ENCODE measurements around the gene LRRC8B. TPM values are rescaled to one million over a fixed set of nuclear protein-coding genes. Genes with fewer than 3 reads are reported as not detected.

Gene LRRC8B
- total RNA-seq, 2 donors from 2014 or later = 33.8 to 38.9 TPM

GRCh38 chr1:89557956-89558355 is 33.3 kb downstream of the LRRC8B start:
- peak overlapping the region; percentile 26 for H3K27ac Mint-ChIP-seq
- peaks cover 60% of the 10 kb centered on the region for H3K4me1 Mint-ChIP-seq (ENCODE audit: low read depth)
- H3K4me3 Mint-ChIP-seq = no peak overlapping the region
- H3K27me3 Mint-ChIP-seq (ENCODE audit: low read depth) = no peaks in the 10 kb centered on the region
- peaks cover 34 to 63% of the 10 kb centered on the region in 2 donors for H3K36me3 Mint-ChIP-seq (ENCODE audit: insufficient read depth in 2 of 2)
- no peak for DNase-seq
- H3K9me3 Mint-ChIP-seq = peaks cover 4 to 8% of the 10 kb centered on the region in 2 donors
- ATAC-seq (replicated peaks in 1 of 2) = peak; percentile 69 to 81

DNA sequence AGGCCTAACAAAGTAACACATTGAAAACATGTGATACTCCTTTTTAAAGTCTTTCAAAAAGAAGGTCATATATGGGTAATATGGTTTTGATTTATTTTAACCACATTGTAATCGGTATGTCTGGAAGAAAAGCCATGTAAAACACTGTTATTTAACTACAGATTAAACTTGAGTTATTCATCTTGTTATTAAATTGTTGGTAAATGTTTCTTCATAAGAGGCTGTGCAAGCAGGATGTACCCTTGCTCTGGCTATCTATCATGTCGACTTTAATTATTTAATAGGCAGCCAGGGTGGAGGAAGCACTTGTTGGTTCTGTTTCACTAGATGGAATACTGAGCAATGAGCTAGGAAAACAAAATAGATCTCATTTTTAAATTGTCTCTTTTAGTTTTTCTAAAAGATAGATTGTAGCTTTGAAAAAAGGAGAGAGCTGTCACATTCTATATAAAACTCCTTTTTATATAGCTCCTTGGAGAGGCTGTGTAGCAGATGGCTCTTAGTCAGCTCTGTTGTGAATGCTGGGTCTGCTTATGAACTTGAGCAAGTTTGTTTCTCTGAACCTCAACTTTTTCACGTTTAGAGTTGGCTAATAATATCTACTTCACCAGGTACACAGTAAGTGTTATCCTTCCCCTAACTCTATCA is 39.5 kb downstream of the LRRC8B start:
- Mint-ChIP-seq H3K36me3 (ENCODE audit: insufficient read depth in 2 of 2) (peaks cover 13 to 33% of the 10 kb centered on the region in 2 donors), H3K4me1 (ENCODE audit: low read depth) (peaks cover 45% of the 10 kb centered on the region), H3K9me3 (peaks cover 2% of the 10 kb centered on the region in 2 donors), H3K27me3 (ENCODE audit: low read depth) (no peaks in the 10 kb centered on the region), H3K4me3 (no peak overlapping the region), H3K27ac (no peak overlapping the region)
- DNase-seq (no peak), ATAC-seq (replicated peaks in 1 of 2) (no peak)

GRCh38 chr1:89565521-89565920 is 40.9 kb downstream of the LRRC8B start:
- no peak for DNase-seq
- H3K9me3 Mint-ChIP-seq = no peaks in the 10 kb centered on the region
- no peak overlapping the region for H3K27ac Mint-ChIP-seq
- H3K36me3 Mint-ChIP-seq (ENCODE audit: insufficient read depth in 2 of 2) = peaks cover 14 to 39% of the 10 kb centered on the region in 2 donors
- no peak for ATAC-seq (replicated peaks in 1 of 2)
- H3K4me1 Mint-ChIP-seq (ENCODE audit: low read depth) = peaks cover 47% of the 10 kb centered on the region
- H3K4me3 Mint-ChIP-seq = no peak overlapping the region
- no peaks in the 10 kb centered on the region for H3K27me3 Mint-ChIP-seq (ENCODE audit: low read depth)

DNA sequence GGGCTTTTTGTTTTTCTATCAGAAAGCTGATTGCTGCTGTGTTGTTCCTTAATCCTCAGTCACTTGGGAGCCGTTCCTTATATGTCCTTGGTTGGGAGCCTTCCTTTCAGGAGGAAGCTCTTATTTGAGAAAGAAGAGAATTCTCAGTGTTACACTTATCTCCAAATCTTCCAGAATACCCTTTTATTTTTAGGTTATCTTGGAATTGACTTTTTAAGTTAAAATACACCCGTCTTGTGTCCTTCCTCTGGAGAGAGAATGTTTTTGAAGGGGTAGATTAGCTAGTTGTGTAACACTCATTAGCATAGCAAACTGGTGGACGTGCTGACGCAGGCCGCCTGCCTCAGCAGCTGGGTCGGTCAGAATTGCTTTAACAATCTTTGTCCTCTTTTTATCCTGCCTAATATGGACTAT is 42.1 kb downstream of the LRRC8B start:
- Mint-ChIP-seq H3K27ac (no peak overlapping the region), H3K4me3 (no peak overlapping the region), H3K9me3 (peaks cover 0 to 3% of the 10 kb centered on the region in 2 donors)

GRCh38 chr1:89567797-89568196 is 43.2 kb downstream of the LRRC8B start:
- Mint-ChIP-seq H3K36me3 (ENCODE audit: insufficient read depth in 2 of 2) (peaks cover 17 to 47% of the 10 kb centered on the region in 2 donors), H3K9me3 (peaks cover 0 to 3% of the 10 kb centered on the region in 2 donors)
- no peak for ATAC-seq (replicated peaks in 1 of 2)

More for the DNA sequence above, 42.1 kb downstream of the LRRC8B start:
- Mint-ChIP-seq H3K36me3 (ENCODE audit: insufficient read depth in 2 of 2) (peaks cover 17 to 48% of the 10 kb centered on the region in 2 donors), H3K4me1 (ENCODE audit: low read depth) (peaks cover 57% of the 10 kb centered on the region), H3K27me3 (ENCODE audit: low read depth) (no peaks in the 10 kb centered on the region)
- ATAC-seq (replicated peaks in 1 of 2) (no peak), DNase-seq (no peak)

GRCh38 chr1:89573410-89573809 is 48.8 kb downstream of the LRRC8B start:
- peaks cover 0 to 3% of the 10 kb centered on the region in 2 donors for H3K9me3 Mint-ChIP-seq
- DNase-seq = no peak
- H3K4me1 Mint-ChIP-seq (ENCODE audit: low read depth) = peaks cover 22% of the 10 kb centered on the region
- no peak for ATAC-seq (replicated peaks in 1 of 2)
- H3K36me3 Mint-ChIP-seq (ENCODE audit: insufficient read depth in 2 of 2) = peaks cover 24 to 54% of the 10 kb centered on the region in 2 donors
- H3K27ac Mint-ChIP-seq = peak overlapping the region; percentile 70
- H3K27me3 Mint-ChIP-seq (ENCODE audit: low read depth) = no peaks in the 10 kb centered on the region
- no peak overlapping the region for H3K4me3 Mint-ChIP-seq

More at GRCh38 chr1:89567797-89568196, 43.2 kb downstream of the LRRC8B start:
- H3K4me3 Mint-ChIP-seq = no peak overlapping the region
- peaks cover 55% of the 10 kb centered on the region for H3K4me1 Mint-ChIP-seq (ENCODE audit: low read depth)
- H3K27ac Mint-ChIP-seq = peak overlapping the region; percentile 15
- no peak for DNase-seq
- no peaks in the 10 kb centered on the region for H3K27me3 Mint-ChIP-seq (ENCODE audit: low read depth)

- DNase-seq (no peak), ATAC-seq (replicated peaks in 1 of 2) (no peak)
- peaks cover 19 to 50% of the 10 kb centered on the region in 2 donors for H3K36me3 Mint-ChIP-seq (ENCODE audit: insufficient read depth in 2 of 2)
- no peak overlapping the region for H3K4me3 Mint-ChIP-seq
- H3K27ac Mint-ChIP-seq = peak overlapping the region; percentile 70
- H3K9me3 Mint-ChIP-seq = peaks cover 0 to 3% of the 10 kb centered on the region in 2 donors
- no peaks in the 10 kb centered on the region for H3K27me3 Mint-ChIP-seq (ENCODE audit: low read depth)
- H3K4me1 Mint-ChIP-seq (ENCODE audit: low read depth) = peaks cover 22% of the 10 kb centered on the region
Measured at GRCh38 chr1:89574621-89575020, 50.0 kb downstream of the LRRC8B start.

DNA sequence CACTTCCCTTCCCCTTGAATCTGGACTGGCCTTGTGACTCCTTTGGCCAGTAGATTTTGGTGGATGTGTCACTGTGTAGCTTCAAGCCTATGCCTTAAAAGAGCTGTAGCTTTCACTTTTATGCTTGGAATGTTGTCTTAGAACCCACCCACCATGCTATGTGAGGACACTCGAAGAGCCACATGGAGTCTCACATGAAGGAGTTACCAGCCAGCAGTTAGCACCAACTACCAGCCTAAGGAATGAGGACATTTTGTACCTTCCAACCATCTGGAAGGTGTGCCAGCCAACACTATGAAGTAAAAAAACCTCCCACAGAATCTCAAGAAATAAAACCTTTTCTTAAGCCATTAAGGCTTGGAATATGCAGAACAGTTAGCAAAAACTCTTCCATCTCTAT is 50.6 kb downstream of the LRRC8B start:
- H3K36me3 Mint-ChIP-seq (ENCODE audit: insufficient read depth in 2 of 2) = peaks cover 21 to 47% of the 10 kb centered on the region in 2 donors
- H3K27me3 Mint-ChIP-seq (ENCODE audit: low read depth) = no peaks in the 10 kb centered on the region
- ATAC-seq (replicated peaks in 1 of 2) = no peak
- DNase-seq = no peak
- no peak overlapping the region for H3K4me3 Mint-ChIP-seq
- peaks cover 0 to 3% of the 10 kb centered on the region in 2 donors for H3K9me3 Mint-ChIP-seq
- peaks cover 28% of the 10 kb centered on the region for H3K4me1 Mint-ChIP-seq (ENCODE audit: low read depth)
- H3K27ac Mint-ChIP-seq = no peak overlapping the region

GRCh38 chr1:89576013-89576412 is 51.4 kb downstream of the LRRC8B start:
- Mint-ChIP-seq H3K9me3 (no peaks in the 10 kb centered on the region), H3K27ac (no peak overlapping the region), H3K36me3 (ENCODE audit: insufficient read depth in 2 of 2) (peaks cover 21 to 45% of the 10 kb centered on the region in 2 donors), H3K4me1 (ENCODE audit: low read depth) (peaks cover 30% of the 10 kb centered on the region), H3K27me3 (ENCODE audit: low read depth) (no peaks in the 10 kb centered on the region), H3K4me3 (no peak overlapping the region)
- DNase-seq (no peak), ATAC-seq (replicated peaks in 1 of 2) (no peak)

DNA sequence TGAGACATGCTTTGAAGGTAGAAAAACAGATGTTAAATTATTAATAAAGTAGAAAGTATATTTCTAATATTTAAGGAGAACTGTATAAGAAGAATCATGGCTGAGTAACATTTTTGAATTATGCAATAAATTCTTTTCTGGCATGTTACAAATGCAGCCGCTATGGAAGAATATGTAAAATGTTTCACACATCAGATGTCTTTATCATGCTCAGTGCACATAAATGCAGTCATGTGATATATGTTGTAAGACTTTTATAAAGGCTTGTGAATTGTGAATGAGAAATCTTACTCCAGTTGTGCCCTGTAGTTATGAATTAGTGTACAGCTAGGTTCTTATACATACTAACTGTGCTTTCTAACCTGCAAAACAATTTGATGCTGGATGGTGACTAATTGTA is 53.5 kb downstream of the LRRC8B start:
- Mint-ChIP-seq H3K27ac (no peak overlapping the region), H3K9me3 (no peaks in the 10 kb centered on the region), H3K4me1 (ENCODE audit: low read depth) (peaks cover 30% of the 10 kb centered on the region), H3K27me3 (ENCODE audit: low read depth) (no peaks in the 10 kb centered on the region), H3K4me3 (no peak overlapping the region), H3K36me3 (ENCODE audit: insufficient read depth in 2 of 2) (peaks cover 21 to 48% of the 10 kb centered on the region in 2 donors)
- DNase-seq (no peak), ATAC-seq (replicated peaks in 1 of 2) (no peak)

DNA sequence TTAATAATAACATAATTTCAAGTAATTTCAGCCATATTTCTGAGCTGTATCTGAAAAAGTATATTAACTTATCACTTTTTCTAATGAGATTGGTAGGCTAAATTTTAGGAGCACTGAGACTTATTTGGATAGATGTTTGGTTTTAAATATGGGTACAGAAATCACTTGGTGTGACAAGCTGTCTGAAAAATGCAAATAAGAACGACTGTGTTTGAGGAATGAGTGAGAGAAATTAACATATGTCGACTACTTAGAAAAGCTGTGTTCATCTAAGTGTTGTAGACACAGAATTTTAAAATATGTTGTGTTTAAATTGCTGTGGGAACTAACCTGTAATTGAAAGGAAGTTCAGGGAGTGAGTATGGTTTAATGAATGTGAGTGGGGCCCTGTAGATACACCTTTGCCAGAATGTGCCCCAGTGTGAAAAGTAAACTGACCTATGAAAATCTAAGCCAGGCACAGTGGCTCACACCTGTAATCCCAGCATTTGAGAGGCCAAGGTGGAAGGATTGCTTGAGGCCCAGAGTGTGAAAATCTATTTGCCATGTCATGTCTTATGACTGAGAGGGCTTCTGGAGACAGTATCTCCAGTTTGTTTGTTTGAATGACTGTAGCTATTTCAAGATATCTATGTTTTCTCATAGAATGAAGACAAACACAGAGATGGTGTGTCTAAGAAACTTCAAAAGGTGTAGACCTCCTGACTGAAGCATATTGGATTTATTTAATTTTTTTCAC is 54.5 kb downstream of the LRRC8B start:
- Mint-ChIP-seq H3K27ac (no peak overlapping the region), H3K27me3 (ENCODE audit: low read depth) (no peaks in the 10 kb centered on the region), H3K36me3 (ENCODE audit: insufficient read depth in 2 of 2) (peaks cover 19 to 48% of the 10 kb centered on the region in 2 donors), H3K4me1 (ENCODE audit: low read depth) (peaks cover 37% of the 10 kb centered on the region), H3K4me3 (no peak overlapping the region), H3K9me3 (no peaks in the 10 kb centered on the region)
- no peak for DNase-seq
- ATAC-seq (replicated peaks in 1 of 2) = no peak

DNA sequence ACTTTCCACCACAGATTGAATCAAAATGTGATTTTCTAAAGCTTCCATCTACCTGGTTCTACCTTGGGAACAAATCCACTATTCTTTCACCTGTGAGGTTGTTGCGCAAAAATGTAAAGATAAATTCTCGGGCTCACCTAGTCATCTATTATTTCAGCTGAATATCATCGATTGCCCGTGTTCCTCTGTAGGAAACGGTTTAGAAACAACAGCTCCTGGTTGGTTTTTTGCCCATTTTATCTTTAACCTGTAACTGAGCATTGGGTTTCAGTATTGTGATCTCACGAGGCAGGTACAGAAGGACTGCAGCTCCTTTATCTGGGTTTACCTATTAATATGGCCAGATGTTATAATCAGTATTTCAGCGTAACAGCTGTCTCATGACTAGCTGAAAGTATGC is 55.4 kb downstream of the LRRC8B start:
- H3K4me1 Mint-ChIP-seq (ENCODE audit: low read depth) = peaks cover 46% of the 10 kb centered on the region
- DNase-seq = no peak
- peaks cover 17 to 46% of the 10 kb centered on the region in 2 donors for H3K36me3 Mint-ChIP-seq (ENCODE audit: insufficient read depth in 2 of 2)
- no peaks in the 10 kb centered on the region for H3K27me3 Mint-ChIP-seq (ENCODE audit: low read depth)
- H3K9me3 Mint-ChIP-seq = no peaks in the 10 kb centered on the region
- H3K27ac Mint-ChIP-seq = no peak overlapping the region
- no peak overlapping the region for H3K4me3 Mint-ChIP-seq
- ATAC-seq (replicated peaks in 1 of 2) = no peak

GRCh38 chr1:89581859-89582258 is 57.2 kb downstream of the LRRC8B start:
- Mint-ChIP-seq H3K4me3 (no peak overlapping the region), H3K4me1 (ENCODE audit: low read depth) (peaks cover 56% of the 10 kb centered on the region)
- no peak for DNase-seq

More at GRCh38 chr1:89581859-89582258, 57.2 kb downstream of the LRRC8B start:
- no peaks in the 10 kb centered on the region for H3K27me3 Mint-ChIP-seq (ENCODE audit: low read depth)
- no peaks in the 10 kb centered on the region for H3K9me3 Mint-ChIP-seq
- ATAC-seq (replicated peaks in 1 of 2) = peak; percentile 57 to 71
- H3K36me3 Mint-ChIP-seq (ENCODE audit: insufficient read depth in 2 of 2) = peaks cover 17 to 41% of the 10 kb centered on the region in 2 donors
- peak overlapping the region; percentile 66 for H3K27ac Mint-ChIP-seq

All from activated T-cell treated with anti-CD3 and anti-CD28 coated beads, Interleukin-2, amount 50 U/mL, for 72 hours (primary cell).